Fibroblast of the aortic adventitia (primary cell): Measurements from ENCODE around the gene GSTA5. TPM values are rescaled to one million over a fixed set of nuclear protein-coding genes. Genes with fewer than 3 reads are reported as not detected.
"Not testable (repeated sequence)": the region's sequence is repeated elsewhere in the genome, so short reads cannot be mapped to it uniquely, and the experiment has no call there.

ENCODE experiments used
- DNase-seq: peaks from one replicate; pipeline ENCODE4 v3.0.0-alpha.2; 2010; ENCODE audit warnings: low read depth
- H3K4me3 ChIP-seq: 2 replicates; pipeline ENCODE4 v1.5.1; 2011; ENCODE audit warnings: low read depth, mild to moderate bottlenecking, control low read depth, low read length, moderate library complexity
- CTCF ChIP-seq: IDR thresholded peaks from 2 replicates; pipeline ENCODE4 v1.5.1; 2011; ENCODE audit warnings: mild to moderate bottlenecking, low read length, control low read depth, inconsistent platforms; ENCODE audit not compliant: insufficient read depth
- total RNA-seq: library from RNA; depleted of rRNA; stranded (reverse); fragments of >200 nt; gene quantifications from 2 replicates; pipeline ENCODE4 v1.2.3, GENCODE V29; 2012; ENCODE audit warnings: low replicate concordance

GSTA5 gene
- total RNA-seq, 1 donor = not detected

- peak; percentile 64 for TF ChIP-seq CTCF
- peak; percentile 60 for DNase-seq
- no peak overlapping the region for H3K4me3 ChIP-seq
Measured at GRCh38 chr6:52815167-52816092, 25.2 kb downstream of the GSTA5 start.

GRCh38 chr6:52814545-52814944 is 26.1 kb downstream of the GSTA5 start:
- not testable (repeated sequence) for DNase-seq, H3K4me3 ChIP-seq

- H3K4me3 ChIP-seq, DNase-seq: not testable (repeated sequence)
Measured at GRCh38 chr6:52809777-52810176, 30.8 kb downstream of the GSTA5 start.

- no peak for DNase-seq
- no peak for TF ChIP-seq CTCF
- no peak overlapping the region for H3K4me3 ChIP-seq
Measured at GRCh38 chr6:52808660-52809059, 32.0 kb downstream of the GSTA5 start.

GRCh38 chr6:52803668-52804255 is 36.9 kb downstream of the GSTA5 start, which contains the start of gene GSTA1:
GSTA1 (minus strand) TSS chr6:52803816; CDS start chr6:52799267, 4,549 bp downstream.
- not testable (repeated sequence) for H3K4me3 ChIP-seq, DNase-seq

GRCh38 chr6:52802806-52803205 is 37.8 kb downstream of the GSTA5 start:
- TF ChIP-seq CTCF = no peak
- no peak for DNase-seq
- no peak overlapping the region for H3K4me3 ChIP-seq

GRCh38 chr6:52801188-52801841 is 39.3 kb downstream of the GSTA5 start:
- no peak for TF ChIP-seq CTCF
- no peak overlapping the region for H3K4me3 ChIP-seq
- no peak for DNase-seq

- H3K4me3 ChIP-seq = not testable (repeated sequence)
- peak; percentile 78 for DNase-seq
Measured at GRCh38 chr6:52799272-52799671, 41.3 kb downstream of the GSTA5 start.

GRCh38 chr6:52794366-52794765 is 46.2 kb downstream of the GSTA5 start:
- not testable (repeated sequence) for DNase-seq, H3K4me3 ChIP-seq
